ENCODE data around the gene OSTN.

GRCh38 chr3:191220908-191221307 lies 21.9 kb downstream of the OSTN start:
- no peak for TF ChIP-seq POLR2A (IDR thresholded peaks at IDR 0.05)
- TF ChIP-seq, protein P1, sequence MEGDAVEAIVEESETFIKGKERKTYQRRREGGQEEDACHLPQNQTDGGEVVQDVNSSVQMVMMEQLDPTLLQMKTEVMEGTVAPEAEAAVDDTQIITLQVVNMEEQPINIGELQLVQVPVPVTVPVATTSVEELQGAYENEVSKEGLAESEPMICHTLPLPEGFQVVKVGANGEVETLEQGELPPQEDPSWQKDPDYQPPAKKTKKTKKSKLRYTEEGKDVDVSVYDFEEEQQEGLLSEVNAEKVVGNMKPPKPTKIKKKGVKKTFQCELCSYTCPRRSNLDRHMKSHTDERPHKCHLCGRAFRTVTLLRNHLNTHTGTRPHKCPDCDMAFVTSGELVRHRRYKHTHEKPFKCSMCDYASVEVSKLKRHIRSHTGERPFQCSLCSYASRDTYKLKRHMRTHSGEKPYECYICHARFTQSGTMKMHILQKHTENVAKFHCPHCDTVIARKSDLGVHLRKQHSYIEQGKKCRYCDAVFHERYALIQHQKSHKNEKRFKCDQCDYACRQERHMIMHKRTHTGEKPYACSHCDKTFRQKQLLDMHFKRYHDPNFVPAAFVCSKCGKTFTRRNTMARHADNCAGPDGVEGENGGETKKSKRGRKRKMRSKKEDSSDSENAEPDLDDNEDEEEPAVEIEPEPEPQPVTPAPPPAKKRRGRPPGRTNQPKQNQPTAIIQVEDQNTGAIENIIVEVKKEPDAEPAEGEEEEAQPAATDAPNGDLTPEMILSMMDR (IDR thresholded peaks at IDR 0.05) = no peak
- TF ChIP-seq EP300 (IDR thresholded peaks at IDR 0.05) = no peak

Data from ovary (tissue), 3 donors.